NCI-H226 (cell line): ENCODE measurements around the gene RNF145.
A peak's percentile ranks its signal among the peaks of the same experiment; 100 is the strongest.

Experiments
- DNase-seq: peaks from one replicate; pipeline ENCODE4 v3.0.0-alpha.2; 2015

Gene RNF145

DNA sequence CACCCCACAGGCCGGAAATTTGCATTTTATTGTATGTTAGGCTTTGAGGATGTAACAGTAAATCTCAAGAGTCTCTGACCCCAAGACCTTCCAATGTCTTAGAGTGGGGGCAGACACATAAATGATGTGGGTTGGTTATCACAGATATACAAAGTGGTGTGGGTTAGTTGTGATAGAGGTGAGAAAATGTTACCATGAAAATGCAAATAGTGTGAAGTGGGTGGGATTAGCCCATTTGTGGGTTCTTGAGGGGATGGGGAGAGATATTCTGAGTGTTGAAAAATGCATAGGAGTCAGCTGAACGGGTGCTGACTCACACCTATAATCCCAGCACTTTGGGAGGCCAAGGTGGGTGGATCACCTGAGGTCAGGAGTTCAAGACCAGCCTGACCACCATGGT, 7.9 kb upstream of the RNF145 start:
- no peak for DNase-seq

DNA sequence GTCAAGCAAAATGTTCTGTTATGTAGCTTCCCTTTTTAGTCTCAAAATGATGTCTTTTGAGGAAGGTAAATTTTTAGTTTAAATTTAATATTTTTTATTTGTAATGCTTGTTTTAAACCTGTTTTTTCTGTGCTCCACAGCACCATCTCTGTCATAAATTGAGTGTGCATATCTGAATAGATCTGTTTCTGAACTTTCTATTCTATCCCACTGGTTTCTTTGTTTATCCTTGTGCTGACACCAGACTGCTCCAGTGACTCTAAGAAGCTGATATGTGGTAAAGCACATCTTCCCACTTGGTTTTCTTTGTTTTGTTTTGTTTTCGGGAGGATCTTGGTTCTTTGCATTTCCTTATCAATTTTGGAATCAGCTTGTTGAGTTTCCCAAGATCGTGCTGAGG, 7.1 kb upstream of the RNF145 start:
- no peak for DNase-seq

DNA sequence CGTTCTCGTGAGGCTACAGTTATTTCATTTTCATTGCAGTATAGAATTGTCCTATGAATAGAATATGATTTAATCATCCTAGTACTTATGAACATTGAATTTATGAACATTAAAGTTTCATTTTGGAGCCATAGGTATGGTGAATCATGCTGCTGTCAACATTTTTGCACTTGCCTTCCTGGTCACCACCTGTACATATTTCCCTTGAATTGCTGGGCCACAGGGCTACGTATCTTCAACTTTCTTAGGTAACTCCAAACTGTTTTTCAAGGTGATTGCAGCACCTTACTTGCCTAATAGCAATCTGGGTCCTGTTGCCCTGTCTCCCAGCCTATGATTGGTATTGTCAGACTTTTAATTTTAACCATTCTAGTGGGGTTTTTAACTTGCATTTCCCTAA, 6.5 kb upstream of the RNF145 start:
- DNase-seq = no peak

DNA sequence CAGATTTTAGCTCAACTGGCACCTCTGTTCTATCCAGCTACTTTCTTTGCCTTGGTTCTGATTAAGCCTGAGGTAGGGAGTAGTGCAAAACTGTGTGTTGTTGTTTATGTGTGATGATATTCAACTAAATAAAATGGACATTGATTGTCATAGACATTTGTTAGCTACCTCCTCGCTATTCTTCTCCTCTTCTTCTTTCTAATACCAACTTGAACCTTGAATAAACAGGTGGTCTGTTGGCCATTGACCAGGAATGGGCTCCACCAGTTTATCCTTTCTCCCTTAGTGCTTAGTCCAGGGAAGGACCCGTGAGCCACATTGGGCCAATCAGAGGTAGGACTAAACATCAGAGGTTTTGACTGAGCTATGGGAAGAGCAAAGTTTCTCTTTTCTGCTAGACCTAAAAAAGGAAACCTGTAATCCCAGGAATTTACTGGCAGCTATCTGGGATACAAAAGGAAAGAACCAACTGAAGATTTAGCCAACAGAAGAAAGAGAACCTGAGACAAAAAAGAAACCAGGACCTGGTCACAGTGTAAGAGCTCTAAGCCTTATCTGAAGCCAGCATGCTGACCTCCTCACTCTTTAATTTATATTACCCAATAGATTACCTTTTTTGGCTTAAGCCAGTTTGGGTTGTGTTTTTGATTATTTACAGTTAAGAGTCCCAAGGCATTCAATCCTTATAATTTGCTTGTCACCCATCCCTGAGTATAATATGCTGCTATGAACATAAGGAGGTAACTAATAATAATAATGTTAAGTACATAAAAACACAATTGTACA, 5.3 kb upstream of the RNF145 start:
- DNase-seq = no peak

DNA sequence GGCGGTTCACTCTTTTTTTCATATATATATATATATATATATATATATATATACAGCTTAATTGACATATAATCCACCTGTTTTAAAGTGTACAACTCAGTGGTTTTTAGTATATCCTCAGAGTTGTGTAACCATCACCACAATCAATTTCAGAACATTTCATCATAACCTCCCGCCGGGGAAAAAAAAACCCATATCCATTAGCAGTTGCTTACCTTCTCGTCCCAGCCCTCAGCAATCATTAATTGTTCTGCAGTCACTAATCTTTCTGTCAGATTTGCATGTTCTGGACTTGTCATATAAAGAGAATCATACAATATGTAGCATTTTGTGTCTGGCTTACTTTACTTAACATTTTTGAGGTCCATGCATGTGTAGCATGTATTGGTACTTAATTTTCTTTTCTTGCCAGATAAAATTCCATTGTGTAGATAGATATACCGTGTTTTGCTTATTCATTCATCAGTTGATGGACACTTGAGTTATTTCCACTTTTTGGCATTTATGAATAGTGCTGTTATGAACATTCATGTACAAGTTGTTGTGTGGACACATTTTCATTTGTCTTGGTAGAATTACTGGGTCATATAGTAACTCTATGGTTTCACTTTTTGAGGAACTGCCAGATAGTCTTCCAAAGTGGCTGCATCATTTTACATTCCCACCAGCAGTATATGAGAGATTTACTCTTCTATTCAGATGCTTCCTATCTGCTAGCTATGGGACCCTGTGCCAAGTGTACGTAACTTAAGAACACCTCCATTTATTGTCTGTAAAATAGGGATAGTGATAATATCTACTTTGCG, 3.5 kb upstream of the RNF145 start:
- no peak for DNase-seq

DNA sequence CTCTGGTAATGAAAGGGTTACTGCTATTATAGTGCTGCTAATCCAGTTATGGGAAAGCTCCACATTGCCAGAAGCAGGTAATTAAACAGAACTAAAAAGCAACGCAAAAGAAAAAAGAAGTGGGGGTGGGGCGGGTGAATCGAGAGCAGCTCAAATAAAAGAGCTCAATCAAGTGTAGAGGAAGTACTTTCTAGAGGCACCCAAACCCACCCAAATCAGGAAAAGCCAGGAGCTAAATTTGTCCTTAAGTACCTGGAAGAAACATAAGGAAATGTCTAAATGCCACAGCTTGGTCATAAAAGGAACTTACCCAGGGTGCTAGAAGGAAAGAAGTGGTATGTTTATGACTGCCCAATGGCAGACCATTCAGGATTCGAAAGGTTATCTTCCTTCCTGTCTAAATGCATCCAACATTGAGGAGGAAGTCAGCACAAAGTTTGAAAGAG, 2.4 kb upstream of the RNF145 start:
- no peak for DNase-seq

DNA sequence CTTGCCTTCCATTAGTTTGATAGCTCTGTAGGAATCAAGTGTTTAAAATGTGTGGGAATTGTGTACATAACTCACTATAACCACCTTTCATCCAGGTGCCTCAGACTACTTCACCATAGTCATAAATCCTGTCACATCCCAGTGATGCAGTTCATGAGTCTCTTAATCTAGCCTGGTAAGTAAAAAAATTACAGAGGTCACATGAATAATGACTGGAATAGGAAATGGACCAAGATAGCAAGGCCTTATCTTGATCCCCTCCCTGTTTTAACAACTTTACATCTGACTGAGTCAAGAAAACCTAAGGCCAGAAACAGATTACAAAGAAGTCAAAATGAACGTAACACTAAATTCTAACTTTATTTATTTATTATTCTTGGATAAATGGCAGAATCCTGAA, 1.5 kb upstream of the RNF145 start:
- peak; percentile 43 for DNase-seq

DNA sequence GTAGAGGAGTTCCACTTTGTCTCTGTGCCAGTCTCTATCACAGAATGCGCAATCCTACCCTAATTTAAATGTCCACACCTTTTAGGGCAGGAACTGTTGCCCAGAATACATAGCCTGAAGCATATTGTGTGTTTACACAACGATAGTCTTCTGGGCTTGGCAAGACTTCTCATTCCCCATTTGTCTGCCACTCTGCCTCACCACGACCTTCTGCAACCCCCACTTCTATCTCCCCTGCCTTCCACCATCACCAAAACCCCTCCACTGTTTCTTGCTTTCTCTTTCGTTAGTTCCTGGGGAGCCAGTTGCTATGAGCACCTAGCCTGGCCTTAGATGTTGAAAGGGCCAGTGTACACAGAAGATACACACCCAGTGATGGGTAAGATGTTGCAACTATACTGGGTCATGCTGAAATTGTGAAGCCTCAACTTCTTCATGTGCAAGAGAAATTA, 883 bp upstream of the RNF145 start:
- DNase-seq = peak; percentile 78

DNA sequence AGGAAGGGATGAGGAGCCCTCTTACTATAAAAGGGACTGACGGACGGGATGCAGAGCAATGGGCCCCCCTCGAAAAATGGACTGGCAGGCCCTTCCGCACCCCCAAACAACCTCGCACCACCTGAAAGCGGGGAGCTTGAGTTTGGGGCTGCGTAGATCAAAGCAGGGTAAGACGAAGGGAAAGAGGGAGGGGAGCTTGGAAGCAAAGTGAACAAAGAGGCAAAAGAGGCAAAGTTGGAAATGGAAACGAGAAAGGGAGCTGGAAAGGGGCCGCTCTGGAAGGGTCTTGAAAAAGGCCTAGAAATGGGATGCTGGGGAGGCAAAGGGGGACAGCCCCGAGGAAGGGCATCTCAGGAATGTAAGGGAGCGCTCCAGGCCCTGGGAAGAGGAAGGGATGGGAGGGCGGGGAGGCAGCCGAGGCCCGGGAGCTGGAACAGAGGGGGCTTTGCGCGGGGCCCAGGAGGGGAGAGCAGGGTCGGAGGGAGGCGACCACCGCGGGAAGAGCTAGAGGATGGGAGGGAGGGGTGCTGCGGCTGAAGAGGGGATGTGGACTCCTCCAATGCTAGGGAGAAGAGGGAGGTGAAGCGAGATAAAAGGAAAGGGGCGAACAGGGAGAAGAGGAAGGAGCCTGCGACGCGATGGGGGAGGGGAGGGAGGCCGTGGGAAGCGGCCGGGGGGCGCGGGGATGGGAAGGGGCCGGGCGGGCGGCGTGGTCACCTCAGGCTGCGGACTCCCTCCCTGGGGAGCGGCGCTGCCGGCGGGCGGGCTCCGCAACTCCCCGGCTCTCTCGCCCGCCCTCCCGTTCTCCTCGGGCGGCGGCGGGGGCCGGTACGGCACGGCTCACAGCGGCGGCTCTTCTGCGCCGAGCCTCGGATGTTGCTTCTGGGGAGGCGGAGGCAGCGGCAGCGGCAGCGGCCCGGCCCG, 577 bp downstream of the RNF145 start:
- peak; percentile 28 for DNase-seq

DNA sequence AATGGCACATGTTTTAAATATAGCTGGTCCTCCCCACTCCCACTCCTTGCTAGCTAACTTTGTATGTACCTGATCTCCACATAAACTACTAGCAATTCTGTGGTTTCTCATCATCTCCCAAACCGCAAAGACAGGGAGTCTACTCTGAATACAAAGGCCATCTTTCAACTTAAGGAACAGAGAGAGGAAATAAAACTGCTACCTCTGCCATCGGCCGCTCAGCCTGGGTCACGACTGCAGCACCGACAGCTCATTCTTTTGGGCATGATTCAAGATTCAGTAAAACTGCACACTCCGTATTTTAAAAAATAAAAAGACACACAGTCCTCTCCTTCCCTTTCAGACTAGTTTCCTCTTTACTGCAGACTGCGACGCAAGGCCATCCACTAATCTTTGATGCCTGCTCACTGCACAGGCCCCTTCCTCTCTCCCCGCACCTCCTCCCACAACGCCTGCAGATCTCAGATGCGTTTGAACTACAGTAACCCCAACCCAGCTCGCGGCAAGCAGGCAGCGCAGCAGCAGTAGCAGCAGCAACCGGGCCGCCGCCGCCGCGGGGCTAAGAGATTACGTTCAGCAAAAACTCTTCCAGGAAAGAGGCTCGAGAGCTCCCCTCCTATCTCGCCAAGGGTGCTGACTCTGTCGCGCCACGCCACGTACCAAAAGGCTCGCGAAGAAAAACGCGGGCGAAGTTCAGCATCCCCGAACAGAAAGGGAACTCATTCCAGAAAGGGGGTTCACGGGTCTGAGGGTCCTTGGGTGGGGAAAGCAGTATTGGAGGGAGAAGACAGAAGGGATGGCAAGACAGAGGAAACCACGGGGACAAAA, 1.5 kb downstream of the RNF145 start:
- DNase-seq = peak; percentile 75

DNA sequence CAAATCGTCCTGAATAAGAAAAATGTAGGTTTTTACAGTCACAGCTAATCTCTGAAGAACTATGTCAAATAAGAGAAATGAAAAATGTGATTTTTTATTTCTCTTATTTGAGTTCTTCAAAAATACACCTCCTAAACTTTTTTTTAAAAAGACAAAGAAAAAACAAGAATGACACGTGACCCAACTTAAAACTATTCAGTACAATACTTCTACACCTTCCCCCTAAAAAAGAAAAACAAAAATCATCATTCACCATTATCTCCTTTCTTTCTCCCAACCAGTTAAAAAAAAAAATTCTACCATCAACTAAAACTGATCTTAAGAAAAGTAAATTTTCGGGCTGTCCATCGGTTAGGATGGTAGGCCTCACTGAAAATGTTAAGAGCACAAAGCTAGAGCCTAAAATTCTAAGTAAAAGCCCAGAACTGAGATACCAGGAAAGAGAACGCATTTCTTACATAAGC, 2.1 kb downstream of the RNF145 start:
- no peak for DNase-seq

DNA sequence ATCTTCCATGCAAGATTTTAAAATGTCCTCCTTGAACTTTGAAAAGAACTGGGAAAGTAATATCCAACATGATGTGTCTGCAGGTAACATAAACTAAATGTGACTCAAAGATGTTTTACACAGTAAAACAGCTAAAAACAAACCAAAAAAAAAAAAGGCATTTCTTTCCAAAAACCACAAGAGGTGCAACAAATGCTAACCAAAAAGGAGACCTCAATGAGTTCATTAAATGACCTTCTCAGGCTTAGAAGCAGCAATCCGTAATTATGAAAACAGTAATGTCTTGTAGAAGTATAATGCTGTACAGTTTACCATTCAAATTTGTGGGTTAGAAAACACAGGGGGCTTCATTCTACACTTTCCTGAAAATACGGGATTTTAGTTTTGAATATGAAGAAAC, 2.5 kb downstream of the RNF145 start:
- no peak for DNase-seq

DNA sequence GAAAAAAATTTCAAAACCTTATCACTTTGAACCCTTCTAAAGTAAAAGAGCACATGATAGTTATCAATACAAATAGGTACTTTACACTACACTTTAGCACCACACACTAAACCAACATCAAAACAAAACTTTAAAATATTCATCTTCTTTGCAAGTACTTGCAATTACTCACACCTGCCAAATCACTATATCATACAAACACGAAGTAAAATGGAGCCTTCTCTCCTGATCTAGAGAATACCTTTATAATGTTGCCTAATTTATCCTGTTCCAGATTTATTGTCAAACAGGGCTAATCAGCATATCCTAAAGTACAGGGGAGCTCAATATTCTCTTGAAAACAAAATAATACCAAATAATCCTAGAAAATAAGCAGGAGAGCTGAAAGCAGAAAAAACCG, 3.0 kb downstream of the RNF145 start:
- DNase-seq = no peak

DNA sequence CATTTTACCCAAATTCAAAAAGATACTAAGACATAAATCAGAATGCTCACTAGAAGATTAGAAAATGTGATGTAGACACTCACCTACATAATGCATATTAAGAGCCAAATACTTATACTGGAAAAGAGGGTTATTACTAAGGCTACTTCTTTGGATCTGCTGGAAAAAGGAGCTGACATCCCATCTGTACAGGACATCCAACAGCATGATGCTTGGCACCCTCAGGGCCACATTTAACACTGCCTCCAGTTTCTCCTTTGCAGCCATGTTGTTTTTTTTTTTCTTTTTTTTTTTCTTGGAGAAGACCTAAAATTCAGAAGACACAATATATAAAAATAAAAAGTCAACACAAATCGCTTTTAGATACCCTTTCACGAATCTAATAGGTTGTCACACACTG, 6.0 kb downstream of the RNF145 start:
- DNase-seq = no peak

DNA sequence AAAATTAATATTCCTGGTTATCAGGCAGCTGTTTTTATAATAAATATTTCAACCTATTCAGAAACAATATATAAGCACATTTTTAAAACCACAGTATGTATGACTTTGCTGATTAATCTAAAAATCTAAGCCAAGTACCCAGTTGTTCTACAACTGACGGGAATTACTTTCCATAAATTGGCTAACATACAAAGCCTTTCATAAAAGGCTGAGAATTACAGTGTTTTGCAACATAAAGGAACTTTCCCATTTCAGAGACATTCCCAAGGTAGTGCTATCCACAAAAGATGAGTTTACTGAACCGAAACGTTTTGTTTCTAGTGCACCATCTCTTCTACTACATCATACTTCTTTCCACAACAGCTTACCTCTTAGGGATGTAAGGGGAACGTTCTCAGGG, 7.2 kb downstream of the RNF145 start:
- DNase-seq = no peak

DNA sequence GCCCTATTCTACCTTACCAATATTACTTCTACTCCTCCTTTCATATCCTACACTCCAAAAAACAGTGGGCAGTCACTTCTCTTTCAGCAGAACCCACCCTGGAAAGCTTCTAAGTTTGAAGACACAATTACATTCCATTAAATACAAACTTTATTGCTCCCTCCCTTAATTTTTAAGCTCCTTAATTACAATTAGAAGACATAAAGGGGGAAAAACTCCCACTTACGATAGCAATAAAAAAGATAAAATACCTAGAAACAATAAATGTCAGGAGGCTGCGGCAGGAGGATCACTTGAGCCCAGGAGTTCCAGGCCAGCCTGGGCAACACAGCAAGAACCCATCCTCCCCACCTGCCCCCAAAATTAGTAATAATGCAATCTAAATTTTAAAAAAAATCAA, 9.6 kb downstream of the RNF145 start:
- no peak for DNase-seq

DNA sequence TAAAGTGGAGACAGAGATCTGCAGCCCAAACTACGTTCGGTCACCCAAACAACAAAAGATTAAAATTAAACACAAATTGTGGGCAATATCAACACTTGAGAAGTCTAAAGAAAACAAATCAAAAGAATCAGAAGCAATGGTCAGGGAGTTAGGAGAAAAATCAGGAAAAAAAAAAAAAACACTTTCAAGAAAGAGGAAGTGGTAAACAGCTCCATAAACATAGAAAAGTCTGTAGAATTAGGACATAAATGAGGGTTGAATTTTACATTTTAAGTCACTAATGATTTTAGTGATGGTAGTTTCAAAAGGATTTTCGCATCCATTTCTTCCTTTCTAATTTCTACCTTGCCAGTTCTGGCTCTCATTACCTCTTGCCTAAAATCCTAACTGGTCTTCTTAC, 10.1 kb downstream of the RNF145 start:
- no peak for DNase-seq

DNA sequence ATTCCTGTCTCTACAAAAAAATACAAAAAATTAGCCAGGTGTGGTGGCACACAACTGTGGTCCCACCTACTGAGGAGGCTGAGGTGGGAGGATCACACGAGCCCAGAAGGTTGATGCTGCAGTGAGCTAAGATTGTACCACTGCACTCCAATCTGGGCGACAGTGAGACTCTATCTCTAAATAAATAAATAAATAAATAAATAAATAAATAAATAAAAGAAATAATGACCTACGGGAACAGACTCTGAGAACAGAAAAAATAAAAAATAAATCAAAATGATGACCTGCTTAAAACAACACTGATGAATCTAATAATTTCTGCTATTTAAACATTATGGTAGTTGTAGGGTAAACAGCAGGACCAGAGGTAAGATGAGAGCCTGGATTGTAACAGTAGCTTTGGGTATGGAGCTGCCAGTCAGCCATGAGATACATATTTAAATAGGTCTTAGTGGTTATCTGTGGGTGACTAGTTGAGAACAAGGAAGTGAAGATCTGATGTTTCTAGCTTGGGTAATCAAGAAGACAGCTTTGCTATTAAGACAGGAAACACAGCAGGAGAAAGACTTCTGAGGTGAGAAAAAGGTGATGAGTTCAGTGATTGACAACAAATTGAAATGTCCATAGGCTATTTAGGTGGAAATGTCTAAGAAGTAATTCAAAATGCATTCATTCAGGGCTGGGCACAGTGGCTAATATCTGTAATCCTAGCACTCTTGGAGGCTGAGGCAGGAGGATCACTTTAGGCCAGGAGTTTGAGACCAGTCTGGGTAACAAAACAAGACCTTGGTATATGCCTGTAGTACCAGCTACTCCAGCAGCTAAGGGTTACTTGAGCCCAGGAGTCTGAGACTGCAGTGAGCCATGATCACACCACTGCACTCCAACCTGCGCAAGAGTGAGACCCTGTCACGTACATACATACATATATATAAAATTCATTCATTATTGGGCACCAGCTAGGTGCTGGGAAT, 11.0 kb downstream of the RNF145 start:
- DNase-seq = no peak

DNA sequence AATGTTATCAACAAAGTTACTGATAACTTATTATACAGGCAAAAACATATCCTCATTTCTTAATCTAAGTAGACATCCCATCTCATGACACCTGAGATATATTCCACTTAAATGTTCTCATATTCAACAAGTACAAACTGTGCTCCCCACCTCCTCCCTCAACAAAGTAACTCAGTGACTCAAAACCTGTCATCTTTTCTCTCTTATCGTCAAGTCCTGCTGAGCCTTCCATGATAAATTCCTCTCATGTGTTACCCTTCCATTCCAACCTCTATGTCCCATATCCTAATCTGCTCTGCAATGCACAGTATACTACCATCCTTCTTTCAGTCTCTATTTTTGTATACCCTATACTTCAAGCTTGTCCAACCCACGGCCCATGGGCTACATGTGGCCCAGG, 13.6 kb downstream of the RNF145 start:
- DNase-seq = no peak

DNA sequence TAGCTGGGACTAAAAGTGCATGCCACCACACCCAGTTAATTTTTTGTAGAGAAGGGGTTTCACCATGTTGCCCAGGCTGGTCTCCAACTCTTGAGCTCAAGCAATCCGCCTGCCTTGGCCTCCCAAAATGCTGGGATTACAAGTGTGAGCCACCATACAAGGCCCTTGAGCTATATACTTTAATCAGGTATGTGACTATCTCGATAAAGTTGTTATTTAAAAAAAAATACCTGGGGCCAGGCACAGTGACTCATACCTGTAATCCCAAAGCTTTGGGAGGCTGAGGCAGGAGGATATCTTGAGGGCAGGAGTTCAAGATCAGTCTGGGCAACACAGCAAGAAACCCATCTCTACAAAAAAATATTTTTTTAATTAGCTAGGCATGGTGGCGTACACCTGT, 19.2 kb downstream of the RNF145 start:
- no peak for DNase-seq

DNA sequence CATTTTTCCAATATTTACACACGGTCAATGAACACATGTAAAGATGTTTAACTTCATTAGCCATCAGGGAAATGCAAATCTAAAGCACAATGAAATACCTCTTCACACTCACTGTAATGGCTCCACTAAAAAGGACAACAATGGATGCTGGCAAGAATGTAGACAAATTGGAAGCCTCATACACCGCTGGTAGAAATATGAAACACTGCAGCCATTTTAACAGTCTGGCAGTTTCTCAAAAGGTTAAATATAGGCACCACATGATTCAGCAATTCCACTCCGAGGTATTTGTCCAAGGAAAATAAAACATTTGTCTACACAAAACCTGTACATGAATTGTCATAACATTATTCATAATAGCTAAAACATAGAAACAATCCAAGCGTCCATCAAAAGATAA, 20.0 kb downstream of the RNF145 start:
- DNase-seq = no peak
